ENCODE results near the gene AHRR. TPM values are rescaled to one million over a fixed set of nuclear protein-coding genes. Genes with fewer than 3 reads are reported as not detected.

Gene AHRR
- total and polyA plus RNA-seq, 9 of the 15 experiments (the other 6 are each of a cell fraction or from before 2014, with no cell fraction given) = 0.06 to 1.6 (median 0.75) TPM; not detected in 1

DNA sequence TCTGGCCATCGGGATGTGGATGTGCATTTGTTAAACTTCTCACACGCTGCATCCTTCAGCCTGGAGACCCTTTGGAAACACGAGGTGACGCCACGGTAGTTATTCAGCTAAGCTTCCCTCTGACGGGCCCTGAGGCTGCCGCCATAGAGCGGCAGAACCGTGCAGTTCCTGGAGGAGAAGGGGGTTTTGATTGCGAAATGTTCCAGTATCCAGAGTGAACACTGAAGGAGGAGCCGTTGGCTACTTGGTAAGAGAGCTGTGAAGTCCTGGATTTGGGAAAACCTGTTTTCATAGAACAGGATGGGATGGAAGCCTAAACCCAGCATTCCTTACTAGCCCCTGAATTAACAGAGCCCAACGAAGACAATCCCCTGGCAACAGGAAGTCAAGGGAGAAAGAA, 98.5 kb downstream of the AHRR start:
- FAIRE-seq = no peak
- DNase-seq (ENCODE audit: extremely low read depth in 1 of 4, low spot score in 3 of 4) = no peak
- Histone ChIP-seq H3K9me1 (ENCODE audit: control insufficient read depth, insufficient read depth, low read length) (no peaks in the 10 kb centered on the region), H2AFZ (ENCODE audit: low read depth, low read length) (no peak overlapping the region), H3K4me3 (no peak overlapping the region), H4K20me1 (replicated peaks; ENCODE audit: control insufficient read depth, insufficient read depth, low read length) (no peaks in the 10 kb centered on the region), H3K36me3 (ENCODE audit: control insufficient read depth, insufficient read depth, low read length) (no peaks in the 10 kb centered on the region), H3K9ac (ENCODE audit: insufficient read depth in 1 of 2, low read depth in 2 of 2, low read length in 2 of 2) (no peak overlapping the region), H3K4me2 (ENCODE audit: insufficient read depth, low read length) (no peak overlapping the region), H3K27me3 (ENCODE audit: control insufficient read depth in 2 of 2, insufficient read depth in 2 of 2, low read length in 2 of 2) (peaks cover 4 to 45% of the 10 kb centered on the region in 2 experiments; a peak in 4 of 5 replicates), H3K4me1 (replicated peaks in 1 of 2; ENCODE audit: control insufficient read depth in 2 of 2, insufficient read depth in 2 of 2, low read length in 2 of 2) (peaks cover 5 to 46% of the 10 kb centered on the region in 2 experiments), H3K27ac (ENCODE audit: extremely low read depth, low read depth, low read length) (no peak overlapping the region), H3K9me3 (replicated peaks; ENCODE audit: control insufficient read depth, insufficient read depth, low read depth, low read length) (no peaks in the 10 kb centered on the region), H3K79me2 (ENCODE audit: control insufficient read depth, insufficient read depth, low read length) (no peaks in the 10 kb centered on the region)
- ChIA-PET CTCF (ENCODE audit: low intra/inter-chr PET ratio) (no interaction called here), POLR2A (interaction anchor here (1.2 kb wide), 1 partner anchor 9 kb away, joined by 4 read pairs; no protein-coding TSS in a partner anchor)
- intact Hi-C loops (cut with micrococcal nuclease) (no loop called here), in situ Hi-C loops (cut with MboI) (no loop called here)
- WGBS (ENCODE audit: insufficient coverage, low coverage, missing lambda C conversion rate) = 25% methylated on average over 12 of the region's 12 CpGs
- TF ChIP-seq MCM7 (IDR thresholded peaks at IDR 0.05) (no peak), EP400 (IDR thresholded peaks at IDR 0.05) (no peak), CEBPG (CRISPR knock-in tag; IDR thresholded peaks at IDR 0.05) (no peak), CEBPG (tag; conservative IDR thresholded peaks at IDR 0.05 in 1 of 2, IDR thresholded peaks at IDR 0.05 in 1 of 2) (peak; percentile 29 to 38; a peak in 1 of 4 replicates), CEBPB (tag; IDR thresholded peaks at IDR 0.05) (peak; percentile 89), ZNF699 (CRISPR knock-in tag; IDR thresholded peaks at IDR 0.05; ENCODE audit: insufficient replicate concordance) (no peak), TCF7L2 (IDR thresholded peaks at IDR 0.05; ENCODE audit: low read depth, low read length) (no peak), TFAP4 (CRISPR knock-in tag; IDR thresholded peaks at IDR 0.05; ENCODE audit: borderline replicate concordance) (no peak), PTBP1 (IDR thresholded peaks at IDR 0.05; ENCODE audit: low read depth, low read length) (no peak), ZBTB1 (CRISPR knock-in tag; IDR thresholded peaks at IDR 0.05; ENCODE audit: borderline replicate concordance, low read depth) (no peak)
- TF ChIP-seq, protein P1, sequence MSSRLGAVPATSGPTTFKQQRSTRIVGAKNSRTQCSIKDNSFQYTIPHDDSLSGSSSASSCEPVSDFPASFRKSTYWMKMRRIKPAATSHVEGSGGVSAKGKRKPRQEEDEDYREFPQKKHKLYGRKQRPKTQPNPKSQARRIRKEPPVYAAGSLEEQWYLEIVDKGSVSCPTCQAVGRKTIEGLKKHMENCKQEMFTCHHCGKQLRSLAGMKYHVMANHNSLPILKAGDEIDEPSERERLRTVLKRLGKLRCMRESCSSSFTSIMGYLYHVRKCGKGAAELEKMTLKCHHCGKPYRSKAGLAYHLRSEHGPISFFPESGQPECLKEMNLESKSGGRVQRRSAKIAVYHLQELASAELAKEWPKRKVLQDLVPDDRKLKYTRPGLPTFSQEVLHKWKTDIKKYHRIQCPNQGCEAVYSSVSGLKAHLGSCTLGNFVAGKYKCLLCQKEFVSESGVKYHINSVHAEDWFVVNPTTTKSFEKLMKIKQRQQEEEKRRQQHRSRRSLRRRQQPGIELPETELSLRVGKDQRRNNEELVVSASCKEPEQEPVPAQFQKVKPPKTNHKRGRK (tag; IDR thresholded peaks at IDR 0.05) = no peak
- BruUV-seq (replicated peaks) = no TSS peak
- no peak for ATAC-seq
